ENCODE measurements around the gene FARP1.
"Not testable (repeated sequence)": the region's sequence is repeated elsewhere in the genome, so short reads cannot be mapped to it uniquely, and the experiment has no call there.

The FARP1 gene

GRCh38 chr13:98206946-98207345, 64.1 kb downstream of the FARP1 start:
- no peak for DNase-seq

- no peak for DNase-seq
Observed at GRCh38 chr13:98207416-98207815, 64.5 kb downstream of the FARP1 start.

GRCh38 chr13:98208606-98209005, 65.7 kb downstream of the FARP1 start:
- DNase-seq = no peak

- DNase-seq = no peak
Observed at GRCh38 chr13:98212763-98213162, 69.9 kb downstream of the FARP1 start.

GRCh38 chr13:98213354-98213753, 70.5 kb downstream of the FARP1 start:
- no peak for DNase-seq

- DNase-seq = no peak
Observed at GRCh38 chr13:98214008-98214643, 71.2 kb downstream of the FARP1 start.

- DNase-seq = no peak
Observed at GRCh38 chr13:98214707-98215106, 71.8 kb downstream of the FARP1 start.

- DNase-seq = no peak
Observed at GRCh38 chr13:98215508-98215907, 72.6 kb downstream of the FARP1 start.

GRCh38 chr13:98216135-98216565, 73.3 kb downstream of the FARP1 start:
- DNase-seq = no peak

- DNase-seq = no peak
Observed at GRCh38 chr13:98216711-98217285, 73.9 kb downstream of the FARP1 start.

- no peak for DNase-seq
Observed at GRCh38 chr13:98217597-98217996, 74.7 kb downstream of the FARP1 start.

GRCh38 chr13:98219685-98220084, 76.8 kb downstream of the FARP1 start:
- no peak for DNase-seq

- DNase-seq = no peak
Observed at GRCh38 chr13:98220271-98220791, 77.4 kb downstream of the FARP1 start.

- DNase-seq = no peak
Observed at GRCh38 chr13:98221234-98221633, 78.3 kb downstream of the FARP1 start.

- no peak for DNase-seq
Observed at GRCh38 chr13:98222081-98222554, 79.2 kb downstream of the FARP1 start.

GRCh38 chr13:98222816-98223215, 79.9 kb downstream of the FARP1 start:
- no peak for DNase-seq

GRCh38 chr13:98223741-98224140, 80.8 kb downstream of the FARP1 start:
- no peak for DNase-seq

- no peak for DNase-seq
Observed at GRCh38 chr13:98224557-98224956, 81.7 kb downstream of the FARP1 start.

- no peak for DNase-seq
Observed at GRCh38 chr13:98225036-98225940, 82.4 kb downstream of the FARP1 start.

- no peak for DNase-seq
Observed at GRCh38 chr13:98226496-98226895, 83.6 kb downstream of the FARP1 start.

- DNase-seq = no peak
Observed at GRCh38 chr13:98228661-98229341, 85.9 kb downstream of the FARP1 start.

- DNase-seq = not testable (repeated sequence)
Observed at GRCh38 chr13:98230762-98231161, 87.9 kb downstream of the FARP1 start.

GRCh38 chr13:98232456-98232855, 89.6 kb downstream of the FARP1 start:
- DNase-seq = no peak
